Muscle layer of colon (tissue), 2 donors: ENCODE results near the gene SPACA6.
A peak's percentile ranks its signal among the peaks of the same experiment; 100 is the strongest.
"Not testable (repeated sequence)": the region's sequence is repeated elsewhere in the genome, so short reads cannot be mapped to it uniquely, and the experiment has no call there.

Source experiments
- H3K27ac ChIP-seq: one replicate; pipeline ENCODE4 v1.7.0; 2013; ENCODE audit warnings: low read depth, mild to moderate bottlenecking, low read length, moderate library complexity
- H3K27me3 ChIP-seq, 2 donors: one replicate each; pipeline ENCODE4 v1.7.0; 2013; ENCODE audit warnings: low read length in 2 of 2, mild to moderate bottlenecking in 2 of 2; ENCODE audit not compliant: insufficient read depth in 2 of 2, control insufficient read depth in 1 of 2
- H3K36me3 ChIP-seq: one replicate; pipeline ENCODE4 v1.7.0; 2013; ENCODE audit warnings: mild to moderate bottlenecking, low read length; ENCODE audit not compliant: insufficient read depth
- H3K4me1 ChIP-seq: one replicate; pipeline ENCODE4 v1.7.0; 2013; ENCODE audit warnings: mild to moderate bottlenecking, low read length; ENCODE audit not compliant: insufficient read depth
- H3K4me3 ChIP-seq, 2 donors: one replicate each; pipeline ENCODE4 v1.7.0; 2013; ENCODE audit warnings: low read length in 2 of 2, low read depth in 1 of 2, mild to moderate bottlenecking in 1 of 2, moderate library complexity in 1 of 2
- H3K9ac ChIP-seq: one replicate; pipeline ENCODE4 v1.7.0; 2013; ENCODE audit warnings: low read length
- H3K9me3 ChIP-seq: one replicate; pipeline ENCODE4 v1.7.0; 2013; ENCODE audit warnings: mild to moderate bottlenecking, low read length
- donor health status: abdominal sarcoma.
- donor health status: Adenocarcinoma of cecum.

The SPACA6 gene, protein sequence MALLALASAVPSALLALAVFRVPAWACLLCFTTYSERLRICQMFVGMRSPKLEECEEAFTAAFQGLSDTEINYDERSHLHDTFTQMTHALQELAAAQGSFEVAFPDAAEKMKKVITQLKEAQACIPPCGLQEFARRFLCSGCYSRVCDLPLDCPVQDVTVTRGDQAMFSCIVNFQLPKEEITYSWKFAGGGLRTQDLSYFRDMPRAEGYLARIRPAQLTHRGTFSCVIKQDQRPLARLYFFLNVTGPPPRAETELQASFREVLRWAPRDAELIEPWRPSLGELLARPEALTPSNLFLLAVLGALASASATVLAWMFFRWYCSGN

DNA sequence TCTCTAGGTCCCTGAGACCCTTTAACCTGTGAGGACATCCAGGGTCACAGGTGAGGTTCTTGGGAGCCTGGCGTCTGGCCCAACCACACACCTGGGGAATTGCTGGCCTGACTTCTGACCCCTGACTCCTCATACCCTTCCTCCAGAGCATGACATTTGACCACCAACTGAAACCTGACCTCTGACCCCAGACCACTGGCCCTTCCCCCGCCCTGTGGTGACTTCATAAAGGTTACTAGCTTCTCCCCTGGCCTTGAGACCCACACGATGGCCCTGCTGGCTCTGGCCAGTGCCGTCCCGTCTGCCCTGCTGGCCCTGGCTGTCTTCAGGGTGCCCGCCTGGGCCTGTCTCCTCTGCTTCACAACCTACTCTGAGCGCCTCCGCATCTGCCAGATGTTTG, at the start of gene SPACA6:
SPACA6 (plus strand) TSS at position 71 of the 400 bp plus-strand sequence; CDS start at position 268, 197 bp downstream.
- Histone ChIP-seq H3K4me3 (peak within 1 kb of the TSS; percentile 16 to 95), H3K9ac (peak within 1 kb of the TSS; percentile 36), H3K36me3 (peaks cover 41% of the 10 kb centered on the region), H3K4me1 (peaks cover 30% of the 10 kb centered on the region), H3K9me3 (no peaks in the 10 kb centered on the region), H3K27ac (peak within 1 kb of the TSS; percentile 35), H3K27me3 (no peaks in the 10 kb centered on the region)

DNA sequence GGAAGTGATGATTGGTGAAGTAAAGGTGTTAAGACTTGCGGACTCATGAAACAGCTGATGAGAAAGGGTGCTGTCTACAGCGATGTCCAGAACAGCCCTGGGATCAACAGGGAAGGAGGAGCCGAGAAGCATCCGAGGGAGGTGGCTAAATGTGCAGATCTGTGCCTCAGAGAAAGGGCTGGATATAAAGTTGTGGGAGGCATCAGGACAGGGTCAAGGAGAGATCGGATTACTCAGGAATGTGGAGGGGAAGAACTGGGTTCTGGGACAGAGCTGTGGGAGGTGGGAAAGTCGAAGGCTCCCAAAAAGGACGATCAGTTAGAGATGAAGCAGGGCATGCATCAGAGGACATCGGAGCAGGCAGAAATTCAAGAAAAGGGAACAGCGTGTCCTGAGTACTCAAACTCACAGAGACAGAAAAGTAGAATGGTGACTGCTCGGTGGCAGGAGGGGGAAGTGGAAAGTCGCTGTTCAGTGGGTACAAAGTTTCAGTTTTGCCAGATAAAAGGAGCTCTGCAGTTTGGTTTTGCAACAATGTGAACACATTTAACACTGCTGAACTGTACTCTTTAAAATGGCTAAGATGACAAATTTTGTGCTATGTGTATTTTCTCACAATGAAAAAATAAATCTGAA, 48.4 kb upstream of the SPACA6 start:
- no peaks in the 10 kb centered on the region for H3K27me3 ChIP-seq
- no peaks in the 10 kb centered on the region for H3K4me1 ChIP-seq

GRCh38 chr19:51646730-51647129, 46.4 kb upstream of the SPACA6 start, which contains the start of gene SIGLEC14:
Gene SIGLEC14, minus strand, starts transcription at chr19:51646825. Its CDS starts 66 bp downstream, at chr19:51646759.
- not testable (repeated sequence) for H3K27me3 ChIP-seq, H3K4me1 ChIP-seq, H3K9me3 ChIP-seq, H3K27ac ChIP-seq, H3K4me3 ChIP-seq, H3K9ac ChIP-seq, H3K36me3 ChIP-seq

More for the DNA sequence above, 48.4 kb upstream of the SPACA6 start:
- H3K9me3 ChIP-seq = no peaks in the 10 kb centered on the region
- H3K27ac ChIP-seq = no peak overlapping the region
- H3K4me3 ChIP-seq = no peak overlapping the region
- H3K9ac ChIP-seq = no peak overlapping the region
- no peaks in the 10 kb centered on the region for H3K36me3 ChIP-seq

GRCh38 chr19:51647318-51647717, 45.8 kb upstream of the SPACA6 start:
- Histone ChIP-seq H3K27me3 (no peaks in the 10 kb centered on the region), H3K9ac (no peak overlapping the region), H3K4me1 (no peaks in the 10 kb centered on the region), H3K36me3 (no peaks in the 10 kb centered on the region), H3K4me3 (no peak overlapping the region), H3K9me3 (no peaks in the 10 kb centered on the region), H3K27ac (no peak overlapping the region)

GRCh38 chr19:51651216-51651846, 41.8 kb upstream of the SPACA6 start:
- no peak overlapping the region for H3K27ac ChIP-seq
- H3K9me3 ChIP-seq = no peaks in the 10 kb centered on the region
- no peak overlapping the region for H3K9ac ChIP-seq
- H3K36me3 ChIP-seq = no peaks in the 10 kb centered on the region
- H3K27me3 ChIP-seq = no peaks in the 10 kb centered on the region
- H3K4me1 ChIP-seq = no peaks in the 10 kb centered on the region
- no peak overlapping the region for H3K4me3 ChIP-seq

DNA sequence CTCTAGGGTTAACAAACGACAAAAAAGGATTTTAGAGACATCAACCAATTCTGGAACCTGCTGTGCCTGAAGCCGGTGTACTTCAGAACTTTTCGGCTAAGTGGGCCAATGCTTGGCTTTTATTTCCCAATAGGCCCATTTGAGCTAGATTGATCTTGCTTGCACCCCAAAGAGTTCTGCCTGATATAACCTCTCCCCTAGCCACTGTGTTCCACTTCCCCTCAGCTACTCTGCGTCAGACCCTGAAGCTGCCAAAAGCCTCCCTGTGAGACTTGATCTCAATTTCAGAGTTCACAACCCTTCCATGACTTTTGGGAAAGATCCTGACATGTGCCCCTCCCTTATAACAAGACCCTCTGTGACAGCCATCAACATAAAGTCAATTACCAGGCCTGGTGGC, 40.9 kb upstream of the SPACA6 start:
- H3K4me1 ChIP-seq = peaks cover 5% of the 10 kb centered on the region
- H3K9me3 ChIP-seq = no peaks in the 10 kb centered on the region
- no peaks in the 10 kb centered on the region for H3K27me3 ChIP-seq
- H3K9ac ChIP-seq = no peak overlapping the region
- H3K36me3 ChIP-seq = no peaks in the 10 kb centered on the region
- H3K4me3 ChIP-seq = no peak overlapping the region
- no peak overlapping the region for H3K27ac ChIP-seq

- Histone ChIP-seq H3K27me3 (no peaks in the 10 kb centered on the region), H3K9ac (no peak overlapping the region), H3K9me3 (no peaks in the 10 kb centered on the region), H3K4me3 (no peak overlapping the region), H3K4me1 (peaks cover 6% of the 10 kb centered on the region), H3K27ac (no peak overlapping the region), H3K36me3 (no peaks in the 10 kb centered on the region)
These were observed 40.0 kb upstream of the SPACA6 start for GRCh38 chr19:51653162-51653561.

DNA sequence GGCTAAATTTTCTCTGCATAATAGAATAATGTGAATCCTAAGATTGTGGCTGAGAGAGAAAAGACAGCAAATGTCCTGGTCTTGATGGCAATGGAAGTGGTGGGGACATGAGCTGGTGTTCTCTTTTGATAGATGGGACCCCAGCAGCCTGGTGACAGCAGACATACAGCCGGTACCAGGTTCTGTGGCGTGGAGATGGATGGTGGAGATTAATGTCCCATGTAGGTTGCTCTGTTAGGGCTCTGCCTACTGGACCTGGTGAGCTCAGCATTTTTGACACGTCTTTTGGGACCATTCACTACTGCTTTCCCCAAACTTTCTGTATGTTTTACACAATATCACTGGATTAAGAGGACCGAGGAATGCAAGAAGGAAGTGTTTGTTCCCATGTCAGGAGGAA, 38.3 kb upstream of the SPACA6 start:
- Histone ChIP-seq H3K4me1 (peaks cover 6% of the 10 kb centered on the region), H3K36me3 (no peaks in the 10 kb centered on the region), H3K27ac (no peak overlapping the region), H3K9me3 (no peaks in the 10 kb centered on the region), H3K4me3 (no peak overlapping the region), H3K9ac (no peak overlapping the region), H3K27me3 (no peaks in the 10 kb centered on the region)

DNA sequence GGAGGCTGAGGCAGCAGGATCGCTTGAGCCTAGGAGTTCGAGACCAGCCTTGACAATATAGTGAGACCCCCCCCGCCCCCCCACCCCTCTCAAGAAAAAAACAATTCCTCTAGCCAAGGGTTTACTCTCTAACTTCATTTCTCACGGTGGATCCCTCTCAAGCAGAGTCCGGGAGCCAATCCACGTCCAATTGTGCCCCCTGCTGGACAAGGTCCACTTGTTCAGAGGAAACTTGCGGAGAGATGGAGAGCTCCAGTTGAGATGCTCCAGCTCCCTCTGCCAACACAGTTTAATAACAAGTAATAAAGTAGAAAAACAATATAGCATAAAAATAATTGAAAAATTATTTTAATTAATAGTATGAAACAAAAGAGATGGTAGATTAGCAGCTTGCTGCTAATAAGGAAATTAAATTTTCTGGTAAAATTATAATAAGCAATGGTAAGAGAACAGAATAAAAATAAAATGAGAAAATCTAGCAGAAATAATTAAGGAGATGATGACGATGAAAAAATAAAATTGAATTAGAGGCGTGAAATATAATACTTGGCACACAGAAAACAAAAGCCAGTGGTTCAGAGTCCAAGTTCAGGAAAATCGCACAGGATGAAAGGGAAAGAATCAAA, 32.0 kb upstream of the SPACA6 start:
- Histone ChIP-seq H3K27ac (no peak overlapping the region), H3K27me3 (peaks cover 0 to 10% of the 10 kb centered on the region in 2 donors), H3K4me1 (peaks cover 6% of the 10 kb centered on the region), H3K4me3 (no peak overlapping the region), H3K9me3 (no peaks in the 10 kb centered on the region), H3K9ac (no peak overlapping the region), H3K36me3 (no peaks in the 10 kb centered on the region)

DNA sequence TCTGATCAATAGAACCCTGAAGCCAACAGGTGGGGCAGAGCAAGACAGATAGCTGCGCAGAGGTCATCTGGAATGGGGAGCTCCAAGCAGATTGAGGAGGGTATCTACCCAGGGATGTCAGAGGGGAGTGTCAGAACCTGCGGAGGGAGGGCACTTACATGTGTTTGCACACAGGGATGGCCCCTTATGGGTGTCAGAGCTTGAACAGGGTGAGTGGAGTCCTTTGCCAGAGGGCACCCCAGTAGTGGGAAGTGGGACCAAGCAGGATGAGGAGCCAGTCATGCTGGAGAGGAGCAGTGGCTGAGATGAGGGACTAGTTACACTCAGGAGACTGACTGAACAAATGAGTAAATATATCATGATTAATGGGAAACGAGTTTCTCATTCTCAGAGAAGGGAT, 29.5 kb upstream of the SPACA6 start:
- no peaks in the 10 kb centered on the region for H3K9me3 ChIP-seq
- no peaks in the 10 kb centered on the region for H3K4me1 ChIP-seq
- no peaks in the 10 kb centered on the region for H3K36me3 ChIP-seq
- H3K27me3 ChIP-seq = peaks cover 0 to 15% of the 10 kb centered on the region in 2 donors
- no peak overlapping the region for H3K27ac ChIP-seq
- H3K4me3 ChIP-seq = no peak overlapping the region
- no peak overlapping the region for H3K9ac ChIP-seq

- H3K27me3 ChIP-seq = peaks cover 0 to 15% of the 10 kb centered on the region in 2 donors
- H3K9ac ChIP-seq = no peak overlapping the region
- H3K27ac ChIP-seq = no peak overlapping the region
- no peak overlapping the region for H3K4me3 ChIP-seq
- no peaks in the 10 kb centered on the region for H3K4me1 ChIP-seq
- H3K36me3 ChIP-seq = no peaks in the 10 kb centered on the region
- H3K9me3 ChIP-seq = no peaks in the 10 kb centered on the region
These were observed 29.0 kb upstream of the SPACA6 start for GRCh38 chr19:51664131-51664530.
